DMS 273 treated with DMSO at 0.1 percent for 48 hours (cell line): ENCODE results near the gene NFIB.

ENCODE experiments used
- DNase-seq: peaks from one replicate; lab custom pipeline; 2025; lab: John Stamatoyannopoulos, UW

Gene NFIB

GRCh38 chr9:14147738-14148137 lies 166.2 kb downstream of the NFIB start:
- no peak for DNase-seq

DNA sequence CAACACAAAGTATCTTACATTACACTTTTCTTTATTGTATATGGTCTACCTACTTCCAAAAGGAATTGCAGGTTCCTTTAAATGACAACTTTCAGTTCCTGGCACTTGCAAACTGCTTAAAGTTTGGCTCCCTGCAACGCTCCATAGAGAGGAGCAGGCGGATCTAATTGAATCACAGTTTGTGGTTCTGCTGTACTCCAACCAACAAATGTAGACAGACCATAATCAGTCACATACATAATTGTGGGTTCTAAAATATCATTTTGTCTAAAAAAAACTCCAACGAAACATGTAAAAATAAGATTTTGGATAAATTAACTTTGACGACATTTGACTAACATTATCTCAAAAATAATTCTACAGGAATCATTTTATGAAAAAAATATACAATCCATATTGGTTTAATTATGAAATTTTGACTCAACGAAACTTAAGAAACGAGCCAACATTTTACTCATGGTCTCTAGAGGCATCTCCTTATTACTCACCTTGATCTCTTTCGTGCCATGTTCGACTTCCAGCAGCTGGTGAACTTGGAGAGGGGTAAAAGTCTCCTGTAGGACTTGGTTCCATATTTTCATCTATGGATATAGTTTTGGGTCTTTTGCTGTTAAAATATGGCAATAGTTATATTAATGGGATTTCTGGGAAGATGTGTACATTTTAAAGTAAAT lies 167.6 kb downstream of the NFIB start:
- no peak for DNase-seq

- DNase-seq = no peak
Measured at GRCh38 chr9:14144215-14144614, 169.7 kb downstream of the NFIB start.

DNA sequence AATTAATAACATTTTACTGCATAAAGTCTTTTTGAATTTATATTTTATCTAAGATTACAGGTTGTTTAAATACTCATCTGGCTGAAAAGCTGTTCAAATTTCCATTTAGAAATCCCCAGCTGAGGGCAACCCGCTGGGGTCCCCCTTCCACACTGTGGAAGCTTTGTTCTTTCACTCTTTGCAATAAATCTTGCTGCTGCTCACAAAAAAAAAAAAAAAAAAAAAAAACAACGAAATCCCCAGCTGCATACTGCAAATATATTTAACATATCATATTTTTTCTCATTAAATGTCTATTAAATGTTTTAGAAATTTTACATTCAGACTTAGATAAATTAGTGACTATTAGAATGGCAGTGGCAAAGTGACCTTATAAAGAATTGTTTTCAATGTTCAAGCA lies 172.2 kb downstream of the NFIB start:
- no peak for DNase-seq

GRCh38 chr9:14140096-14140697 lies 173.7 kb downstream of the NFIB start:
- no peak for DNase-seq

DNA sequence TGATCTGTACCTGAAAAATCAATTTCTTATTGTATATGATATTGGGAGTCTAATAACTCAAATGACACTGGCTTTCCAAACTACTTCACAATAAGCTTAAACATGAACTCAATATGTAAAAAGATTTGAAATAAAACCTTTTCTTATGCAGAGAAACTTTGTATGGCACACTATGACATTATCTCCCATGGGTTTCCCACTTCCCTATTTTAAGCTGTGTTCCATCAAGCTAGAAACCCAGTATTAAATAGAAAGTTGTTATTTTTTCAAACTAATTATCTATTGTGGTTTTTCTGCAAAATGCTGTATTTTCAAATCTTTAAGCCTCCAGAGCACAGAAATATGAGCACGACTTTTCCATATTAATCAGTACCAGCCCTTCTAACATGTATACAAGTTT lies 174.7 kb downstream of the NFIB start:
- no peak for DNase-seq

GRCh38 chr9:14136646-14137370 lies 177.1 kb downstream of the NFIB start:
- no peak for DNase-seq

DNA sequence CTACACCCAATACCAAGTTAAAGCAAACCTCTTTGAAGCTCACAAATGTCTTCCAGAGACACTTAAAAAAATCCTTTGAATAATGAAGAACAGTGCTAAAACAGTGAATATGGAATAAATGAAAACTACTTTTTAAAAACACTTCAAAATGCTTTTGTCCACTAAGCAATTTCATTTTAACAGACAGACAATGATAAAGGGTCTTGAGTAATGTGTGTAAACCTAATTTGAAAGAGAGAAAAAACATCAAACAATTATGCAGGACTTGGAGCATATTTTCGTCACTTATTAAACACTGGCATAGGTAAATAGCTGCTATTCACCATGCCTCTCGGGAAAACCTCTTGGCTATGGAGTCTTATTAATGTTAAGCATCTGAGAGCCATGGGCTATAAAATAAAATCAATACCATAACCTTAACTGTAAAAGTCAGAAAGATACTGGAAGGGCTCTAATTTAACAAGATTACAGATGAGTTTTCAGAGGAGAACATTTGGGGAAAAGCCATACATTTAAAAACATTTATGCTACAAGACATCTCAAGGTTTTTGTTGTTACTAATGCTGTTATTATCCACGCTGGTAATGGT lies 177.8 kb downstream of the NFIB start:
- no peak for DNase-seq

GRCh38 chr9:14135421-14135820 lies 178.5 kb downstream of the NFIB start:
- DNase-seq = no peak

GRCh38 chr9:14133394-14133793 lies 180.5 kb downstream of the NFIB start:
- no peak for DNase-seq

- DNase-seq = no peak
Measured at GRCh38 chr9:14132775-14133174, 181.2 kb downstream of the NFIB start.

- peak; percentile 7 for DNase-seq
Measured at GRCh38 chr9:14131356-14132088, 182.4 kb downstream of the NFIB start.

GRCh38 chr9:14127656-14128055 lies 186.3 kb downstream of the NFIB start:
- DNase-seq = no peak

- no peak for DNase-seq
Measured at GRCh38 chr9:14119694-14120514, 194.0 kb downstream of the NFIB start.

DNA sequence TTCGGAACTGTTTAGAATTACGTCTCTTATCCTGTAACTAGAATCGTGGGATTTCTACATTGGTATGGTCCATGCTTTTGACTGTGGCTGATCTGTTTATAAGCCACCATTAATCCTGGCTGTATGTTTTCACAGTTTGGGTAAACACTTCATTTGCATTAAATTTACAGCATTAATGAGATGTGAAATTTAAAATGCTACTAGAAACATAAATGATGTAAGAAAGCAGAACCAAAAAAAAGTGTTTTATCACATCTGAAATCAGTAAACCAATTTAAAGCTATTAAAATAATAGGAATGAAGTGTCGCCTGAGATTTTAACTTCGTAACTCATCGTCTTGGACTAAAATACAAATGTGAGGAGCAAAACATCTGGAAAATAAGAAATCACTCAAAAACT lies 201.7 kb downstream of the NFIB start:
- DNase-seq = no peak

DNA sequence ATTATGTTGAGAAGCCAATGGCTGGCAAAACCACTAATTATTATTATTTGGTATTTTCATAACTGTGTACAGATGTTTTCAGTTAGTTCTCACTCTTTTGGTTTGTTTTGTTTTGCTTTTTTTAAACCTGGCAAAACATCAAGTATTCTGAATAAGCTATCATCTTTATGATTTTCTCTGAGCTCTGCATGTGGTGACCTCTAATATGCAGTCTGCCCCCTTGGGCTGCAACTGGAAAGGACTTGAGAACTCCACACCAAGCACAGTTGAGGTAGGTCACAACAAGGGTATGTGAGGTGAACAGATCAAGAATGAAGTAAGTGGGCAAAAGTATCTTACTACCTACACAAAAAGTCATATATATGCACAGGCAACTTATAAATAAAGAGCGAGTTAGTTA lies 202.2 kb downstream of the NFIB start:
- DNase-seq = no peak

- DNase-seq = no peak
Measured at GRCh38 chr9:14107977-14108376, 206.0 kb downstream of the NFIB start.

DNA sequence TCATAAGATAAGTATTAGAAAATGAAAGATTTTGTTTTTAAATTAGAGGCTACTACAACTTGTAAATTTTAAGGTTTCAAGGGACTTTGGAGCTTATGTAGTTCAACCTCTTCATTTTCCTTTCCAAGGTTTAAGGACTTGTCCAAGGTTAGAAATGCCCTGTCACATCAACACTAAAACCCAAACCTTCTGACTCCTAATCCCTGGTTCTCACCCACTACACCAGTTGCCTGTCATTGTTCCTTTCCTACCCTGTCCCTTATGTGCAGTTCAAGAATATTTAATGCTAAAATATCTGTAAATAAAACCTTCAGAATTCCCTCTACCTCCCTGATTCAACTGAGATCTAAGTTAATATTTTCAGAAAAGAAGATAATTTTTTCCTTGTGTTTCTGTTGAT lies 206.4 kb downstream of the NFIB start:
- no peak for DNase-seq

DNA sequence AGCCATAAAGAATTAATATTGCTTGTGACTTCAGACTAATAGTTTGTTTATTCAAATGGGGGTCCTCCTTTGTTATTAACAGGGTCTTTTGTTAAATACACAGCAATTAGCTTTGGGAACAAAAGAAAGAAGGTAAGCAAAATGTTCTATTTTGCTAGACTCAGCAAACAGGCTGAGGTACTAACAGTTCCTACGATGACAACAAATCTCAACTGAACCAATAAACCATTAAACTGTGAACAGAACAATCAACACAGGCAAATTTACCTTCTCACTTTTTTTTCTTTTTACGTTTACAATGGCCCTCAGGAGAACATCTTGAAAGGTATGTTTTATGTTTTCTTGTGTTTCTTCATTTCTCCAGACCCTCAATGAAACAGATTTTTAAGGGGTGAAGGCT lies 207.2 kb downstream of the NFIB start:
- DNase-seq = no peak

- no peak for DNase-seq
Measured at GRCh38 chr9:14104496-14104895, 209.4 kb downstream of the NFIB start.

DNA sequence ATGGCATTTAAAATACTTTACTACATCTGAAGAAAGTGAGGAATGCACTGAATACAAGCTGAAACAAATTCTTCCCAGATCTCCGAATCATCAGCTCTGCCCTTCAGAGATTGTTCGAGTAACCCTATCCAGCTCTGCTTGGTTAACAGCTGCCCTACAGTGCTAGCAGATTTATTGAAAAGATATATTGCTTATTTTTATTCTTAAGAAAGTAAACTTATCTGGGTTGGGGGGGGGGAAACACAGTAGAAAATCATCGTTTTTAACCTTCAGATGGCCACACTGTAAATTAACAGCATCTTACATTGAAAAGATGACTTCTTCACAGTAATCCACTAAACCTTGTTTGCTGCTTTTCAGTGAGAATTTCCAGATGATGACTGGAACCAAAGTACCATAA lies 210.8 kb downstream of the NFIB start:
- DNase-seq = no peak

GRCh38 chr9:14099737-14100136 lies 214.2 kb downstream of the NFIB start:
- DNase-seq = no peak
